Muscle of arm (tissue), 12 donors: ENCODE data around the gene BCR. TPM values are rescaled to one million over a fixed set of nuclear protein-coding genes. Genes with fewer than 3 reads are reported as not detected.

ENCODE experiments used
- DNase-seq: peaks from one replicate; pipeline ENCODE4 v3.0.0-alpha.2; 2013
- polyA plus RNA-seq, 12 donors: library from polyadenylated mRNA; unstranded; fragments of 120-200 nt; gene quantifications; one replicate each; pipeline ENCODE4 v1.2.1, GENCODE V29; 2013; ENCODE audit not compliant: insufficient read length in 12 of 12

Gene BCR
- polyA plus RNA-seq, 12 donors, result 10.4 to 37.8 (median 16.3) TPM; not detected in 1

- DNase-seq, result no peak
These were observed 11.8 kb upstream of the BCR start for GRCh38 chr22:23168391-23169042.

- DNase-seq, result no peak
These were observed 11.3 kb upstream of the BCR start for GRCh38 chr22:23169043-23169406.

DNA sequence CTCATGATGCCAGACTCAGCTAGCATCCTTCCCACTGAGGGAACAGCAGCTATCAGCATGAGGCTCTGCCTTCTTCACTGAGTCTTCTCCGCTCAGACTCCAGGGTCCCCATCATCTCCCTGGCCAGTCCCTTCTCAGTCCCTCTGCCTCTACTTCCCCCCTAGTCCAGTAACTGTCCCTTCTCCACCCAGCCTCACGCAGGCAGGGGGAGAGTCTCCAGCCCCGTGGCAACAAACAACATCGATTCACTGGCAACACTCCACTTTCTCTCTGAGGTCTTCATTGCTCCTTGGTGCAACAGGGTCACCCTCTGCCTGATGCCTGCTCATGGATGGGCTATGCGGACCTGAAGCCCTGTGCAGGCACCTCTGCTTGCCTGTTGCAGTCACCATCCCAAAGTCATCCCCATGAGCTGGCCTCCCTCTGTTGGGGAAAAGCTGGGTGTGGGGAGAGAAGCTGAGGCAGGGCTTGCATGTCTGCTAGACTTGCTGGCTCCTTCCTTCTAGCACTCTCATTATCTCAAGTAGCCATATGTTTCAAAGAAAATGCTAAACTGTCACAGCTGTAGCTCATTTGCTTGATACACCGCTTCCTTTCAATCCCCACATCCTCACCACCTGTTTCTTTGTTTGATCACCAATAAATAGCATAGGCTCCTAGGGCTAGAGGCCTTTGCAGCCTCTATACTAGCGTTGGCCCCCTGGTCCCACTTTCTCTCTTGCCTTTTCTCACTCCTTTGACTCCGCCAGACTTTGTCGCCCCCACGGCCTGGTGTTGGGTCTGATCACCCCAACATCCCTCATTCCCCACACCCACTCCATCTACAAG, 4.3 kb upstream of the BCR start:
- no peak for DNase-seq

DNA sequence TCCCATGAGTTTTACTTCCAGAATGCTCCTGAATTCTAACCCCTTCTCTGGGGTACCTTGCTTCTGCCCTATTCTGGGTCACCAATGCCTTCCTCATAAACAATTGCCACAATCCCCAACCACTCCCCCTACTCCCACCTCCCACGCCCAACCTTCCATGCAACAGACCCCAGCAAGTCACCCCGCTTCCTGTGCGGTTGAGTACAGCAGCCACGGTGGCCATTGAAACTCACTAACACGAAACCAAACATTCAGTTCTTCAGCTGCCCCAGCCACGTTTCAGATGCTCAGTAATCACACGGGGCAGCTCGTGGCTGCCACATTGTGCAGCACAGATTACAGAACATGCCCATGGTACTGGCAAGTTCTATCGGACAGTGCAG, 3.7 kb upstream of the BCR start:
- DNase-seq, result no peak

GRCh38 chr22:23177197-23177596, 3.1 kb upstream of the BCR start:
- DNase-seq, result no peak

GRCh38 chr22:23178512-23179254, 1.6 kb upstream of the BCR start:
- DNase-seq, result peak; percentile 70

DNA sequence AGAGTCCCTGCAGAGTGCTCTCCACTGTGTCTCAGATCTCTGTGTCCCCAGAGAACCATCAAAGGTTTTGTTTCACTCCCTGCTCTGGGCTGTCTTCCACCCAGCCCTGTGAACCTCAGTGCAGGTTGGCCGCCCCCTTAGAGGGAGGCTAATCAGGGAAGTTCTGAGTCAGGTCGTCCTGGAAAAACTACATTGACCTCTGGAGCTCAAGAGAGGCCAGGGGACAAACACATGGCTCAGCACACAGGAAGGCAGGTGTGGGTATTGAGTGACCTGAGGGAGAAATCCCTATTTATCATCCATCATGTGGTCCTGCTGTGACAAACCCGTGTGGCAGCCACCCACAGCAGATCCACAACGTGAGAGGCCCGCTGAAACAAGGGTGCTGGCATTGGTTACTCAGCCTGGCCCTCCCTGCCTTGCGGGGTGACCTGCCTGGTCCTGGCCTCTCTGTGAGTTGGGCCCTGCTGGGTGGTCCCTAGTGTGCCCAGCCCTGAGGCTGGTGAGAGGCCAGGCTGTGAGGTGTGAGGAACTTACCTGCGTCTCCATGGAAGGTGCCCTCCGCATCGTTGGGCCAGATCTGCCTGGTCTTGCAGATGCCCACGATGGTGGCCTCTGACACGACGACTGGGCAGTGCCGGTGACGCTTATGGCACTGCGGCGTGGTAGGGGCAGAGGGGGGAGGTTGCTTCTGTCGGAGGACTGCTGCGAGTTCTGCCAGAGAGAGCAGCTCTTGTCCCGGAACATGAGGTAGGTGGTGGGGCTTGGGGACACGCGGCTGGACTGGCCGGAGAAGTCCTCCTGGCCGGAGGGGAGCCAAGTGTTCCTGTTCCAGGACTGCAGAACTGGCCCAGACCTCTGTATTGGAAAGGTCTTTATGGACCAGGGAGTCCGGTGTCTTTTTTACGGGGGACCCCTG, 669 bp upstream of the BCR start:
- DNase-seq, result peak; percentile 51

DNA sequence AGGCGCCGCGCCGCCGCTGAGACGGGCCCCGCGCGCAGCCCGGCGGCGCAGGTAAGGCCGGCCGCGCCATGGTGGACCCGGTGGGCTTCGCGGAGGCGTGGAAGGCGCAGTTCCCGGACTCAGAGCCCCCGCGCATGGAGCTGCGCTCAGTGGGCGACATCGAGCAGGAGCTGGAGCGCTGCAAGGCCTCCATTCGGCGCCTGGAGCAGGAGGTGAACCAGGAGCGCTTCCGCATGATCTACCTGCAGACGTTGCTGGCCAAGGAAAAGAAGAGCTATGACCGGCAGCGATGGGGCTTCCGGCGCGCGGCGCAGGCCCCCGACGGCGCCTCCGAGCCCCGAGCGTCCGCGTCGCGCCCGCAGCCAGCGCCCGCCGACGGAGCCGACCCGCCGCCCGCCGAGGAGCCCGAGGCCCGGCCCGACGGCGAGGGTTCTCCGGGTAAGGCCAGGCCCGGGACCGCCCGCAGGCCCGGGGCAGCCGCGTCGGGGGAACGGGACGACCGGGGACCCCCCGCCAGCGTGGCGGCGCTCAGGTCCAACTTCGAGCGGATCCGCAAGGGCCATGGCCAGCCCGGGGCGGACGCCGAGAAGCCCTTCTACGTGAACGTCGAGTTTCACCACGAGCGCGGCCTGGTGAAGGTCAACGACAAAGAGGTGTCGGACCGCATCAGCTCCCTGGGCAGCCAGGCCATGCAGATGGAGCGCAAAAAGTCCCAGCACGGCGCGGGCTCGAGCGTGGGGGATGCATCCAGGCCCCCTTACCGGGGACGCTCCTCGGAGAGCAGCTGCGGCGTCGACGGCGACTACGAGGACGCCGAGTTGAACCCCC, 798 bp downstream of the BCR start:
- no peak for DNase-seq

GRCh38 chr22:23181721-23182308, 1.5 kb downstream of the BCR start:
- no peak for DNase-seq

GRCh38 chr22:23182309-23183060, 2.2 kb downstream of the BCR start:
- no peak for DNase-seq

DNA sequence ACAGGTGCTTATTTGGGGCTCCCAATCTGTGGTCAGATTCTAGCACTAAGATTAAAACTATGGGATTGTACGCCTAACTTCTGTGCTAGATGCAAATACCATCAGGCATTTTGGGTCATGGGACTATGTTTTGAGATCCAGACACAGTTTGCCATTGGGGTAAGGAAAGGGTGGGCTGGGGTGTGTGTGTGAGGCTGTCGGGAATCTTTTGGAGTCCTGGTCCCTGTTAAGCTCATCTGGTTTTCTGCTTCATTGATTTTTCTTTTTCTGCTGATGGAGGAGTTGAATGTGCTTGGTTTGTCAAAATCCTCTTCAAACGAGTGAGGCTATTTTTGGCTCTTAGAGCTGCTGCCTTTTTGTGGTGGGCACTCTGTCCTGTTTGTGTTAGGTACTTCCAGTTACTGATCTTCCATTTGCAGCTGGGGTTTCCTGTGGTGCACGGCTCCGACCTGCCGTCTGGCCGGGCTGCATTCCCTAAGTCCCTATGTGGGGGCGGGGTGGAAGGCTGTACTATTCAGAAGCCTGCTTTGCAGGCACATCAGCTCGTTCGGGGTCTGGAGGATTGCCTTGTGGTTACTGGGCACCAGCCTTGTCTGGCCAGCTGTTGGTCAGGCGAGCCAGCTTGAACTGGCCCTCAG, 2.9 kb downstream of the BCR start:
- peak; percentile 51 for DNase-seq

DNA sequence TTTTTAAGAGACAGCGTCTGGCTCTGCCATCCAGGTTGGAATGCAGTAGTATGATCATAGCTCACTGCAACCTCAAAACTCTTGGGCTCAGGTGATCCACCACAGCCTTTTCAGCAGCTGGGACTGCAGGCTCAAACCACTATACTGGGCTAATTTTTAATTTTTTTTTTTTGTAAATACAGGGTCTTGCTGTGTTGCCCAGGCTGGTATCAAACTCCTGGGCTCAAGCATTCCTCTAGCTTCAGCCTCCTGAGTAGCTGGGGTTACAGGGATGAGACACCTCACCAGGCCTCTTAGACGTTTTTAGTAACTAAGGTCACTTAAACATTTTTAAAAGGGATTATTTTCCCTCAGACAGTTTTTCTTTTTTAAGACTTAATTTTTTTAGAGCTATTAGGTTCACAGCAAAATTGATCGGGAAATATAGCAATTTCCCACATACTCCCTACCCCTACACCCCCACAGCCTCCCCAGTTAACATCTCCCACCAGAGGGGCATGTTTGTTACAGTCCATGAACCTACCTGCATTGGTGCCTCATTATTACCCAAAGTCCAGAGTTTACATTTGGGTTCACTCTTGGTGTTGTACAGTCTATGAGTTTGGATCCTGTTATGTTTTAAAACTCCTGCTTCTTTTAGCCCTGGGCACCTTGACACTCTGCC, 3.9 kb downstream of the BCR start:
- DNase-seq, result no peak

- DNase-seq, result no peak
These were observed 4.4 kb downstream of the BCR start for GRCh38 chr22:23184764-23185113.

- no peak for DNase-seq
These were observed 6.9 kb downstream of the BCR start for GRCh38 chr22:23187211-23187610.

- DNase-seq, result no peak
These were observed 7.8 kb downstream of the BCR start for GRCh38 chr22:23187871-23188700.

DNA sequence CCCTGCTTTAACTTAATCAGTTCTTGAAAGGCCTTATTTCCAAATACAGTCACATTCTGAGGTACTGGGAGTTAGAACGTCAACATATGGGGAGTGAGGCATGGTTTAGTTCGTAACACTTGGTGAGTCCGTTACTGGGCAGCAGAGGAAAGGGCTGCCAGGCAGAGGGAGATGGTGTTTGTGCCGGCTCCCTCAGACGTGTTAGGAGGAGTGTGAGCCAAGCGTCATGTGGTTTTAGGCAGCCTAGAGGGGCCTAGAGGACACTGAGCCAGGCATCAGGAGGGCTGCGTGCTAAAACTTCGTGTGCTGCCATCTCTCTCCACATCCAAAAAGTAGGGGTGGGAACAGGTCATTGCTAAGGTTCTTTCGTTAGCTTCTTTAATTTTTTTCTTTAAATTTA, 10.2 kb downstream of the BCR start:
- no peak for DNase-seq

- no peak for DNase-seq
These were observed 11.8 kb downstream of the BCR start for GRCh38 chr22:23192133-23192532.

DNA sequence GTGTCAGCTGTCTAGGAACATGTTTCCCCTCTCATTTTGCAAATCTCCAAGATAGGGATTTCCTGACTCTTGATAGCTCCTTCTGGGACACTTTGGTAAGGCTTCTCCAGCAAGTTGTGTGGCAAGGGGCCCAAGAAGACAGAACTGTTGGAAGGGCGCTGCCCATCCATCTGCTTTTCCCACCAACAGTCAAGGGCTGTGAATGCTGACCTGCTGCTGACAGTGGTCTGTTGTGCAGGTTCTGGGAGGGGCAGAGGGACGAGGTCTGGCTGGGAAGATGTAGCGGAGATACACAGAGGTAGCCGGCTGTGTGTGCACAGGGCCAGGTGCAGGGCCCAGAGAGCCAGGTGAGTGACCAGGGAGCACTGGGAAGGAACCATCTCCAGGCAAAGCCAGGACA, 12.2 kb downstream of the BCR start:
- no peak for DNase-seq
